Epithelial cell of proximal tubule (primary cell): ENCODE data around the gene IRS2. TPM values are rescaled to one million over a fixed set of nuclear protein-coding genes. Genes with fewer than 3 reads are reported as not detected.

ENCODE experiments used
- DNase-seq: peaks from one replicate; pipeline ENCODE4 v3.0.0-alpha.2; 2011; ENCODE audit warnings: low read depth
- H3K4me3 ChIP-seq: 2 replicates; pipeline ENCODE4 v1.5.1; 2011; ENCODE audit warnings: low read depth, mild to moderate bottlenecking, low read length
- CTCF ChIP-seq: conservative IDR thresholded peaks from 2 replicates; pipeline ENCODE4 v1.5.1; 2012; ENCODE audit warnings: low read depth, mild to moderate bottlenecking, low read length
- total RNA-seq: library from RNA; depleted of rRNA; stranded (reverse); fragments of >200 nt; gene quantifications from 2 replicates; pipeline ENCODE4 v1.2.3, GENCODE V29; 2015

The IRS2 gene
- total RNA-seq, 1 donor from 2014 or later, result 14.0 TPM

GRCh38 chr13:109789262-109789661 lies 2.9 kb upstream of the IRS2 start:
- TF ChIP-seq CTCF, result no peak
- H3K4me3 ChIP-seq, result no peak overlapping the region

GRCh38 chr13:109788372-109789111 lies 2.2 kb upstream of the IRS2 start:
- no peak overlapping the region for H3K4me3 ChIP-seq

More at GRCh38 chr13:109789262-109789661, 2.9 kb upstream of the IRS2 start:
- no peak for DNase-seq

GRCh38 chr13:109787135-109787954 lies 962 bp upstream of the IRS2 start:
- peak overlapping the region; percentile 75 for H3K4me3 ChIP-seq
- DNase-seq, result no peak
- TF ChIP-seq CTCF, result no peak

More at GRCh38 chr13:109788372-109789111, 2.2 kb upstream of the IRS2 start:
- no peak for DNase-seq
- no peak for TF ChIP-seq CTCF

- H3K4me3 ChIP-seq, result peak overlapping the region; percentile 75
- no peak for TF ChIP-seq CTCF
- no peak for DNase-seq
These were observed 412 bp downstream of the IRS2 start for GRCh38 chr13:109785892-109786450.

- no peak for TF ChIP-seq CTCF
- DNase-seq, result no peak
- H3K4me3 ChIP-seq, result peak overlapping the region; percentile 75
These were observed 1.1 kb downstream of the IRS2 start for GRCh38 chr13:109785141-109785891.

GRCh38 chr13:109784590-109785140 lies 1.7 kb downstream of the IRS2 start:
- H3K4me3 ChIP-seq, result peak overlapping the region; percentile 75
- DNase-seq, result no peak
- peak; percentile 33 for TF ChIP-seq CTCF
